Myocyte (in vitro differentiated cells): ENCODE data around the gene AUTS2. TPM values are rescaled to one million over a fixed set of nuclear protein-coding genes. Genes with fewer than 3 reads are reported as not detected.
A peak's percentile ranks its signal among the peaks of the same experiment; 100 is the strongest.

Source experiments
- DNase-seq: peaks from one replicate; pipeline ENCODE4 v3.0.0-alpha.2; 2012; ENCODE audit warnings: low read depth
- total RNA-seq: library from RNA; depleted of rRNA; stranded (reverse); fragments of >200 nt; gene quantifications from 2 replicates; pipeline ENCODE4 v1.2.3, GENCODE V29; 2014

AUTS2 gene
- total RNA-seq, 1 donor from 2014 or later, result 4.4 TPM

DNA sequence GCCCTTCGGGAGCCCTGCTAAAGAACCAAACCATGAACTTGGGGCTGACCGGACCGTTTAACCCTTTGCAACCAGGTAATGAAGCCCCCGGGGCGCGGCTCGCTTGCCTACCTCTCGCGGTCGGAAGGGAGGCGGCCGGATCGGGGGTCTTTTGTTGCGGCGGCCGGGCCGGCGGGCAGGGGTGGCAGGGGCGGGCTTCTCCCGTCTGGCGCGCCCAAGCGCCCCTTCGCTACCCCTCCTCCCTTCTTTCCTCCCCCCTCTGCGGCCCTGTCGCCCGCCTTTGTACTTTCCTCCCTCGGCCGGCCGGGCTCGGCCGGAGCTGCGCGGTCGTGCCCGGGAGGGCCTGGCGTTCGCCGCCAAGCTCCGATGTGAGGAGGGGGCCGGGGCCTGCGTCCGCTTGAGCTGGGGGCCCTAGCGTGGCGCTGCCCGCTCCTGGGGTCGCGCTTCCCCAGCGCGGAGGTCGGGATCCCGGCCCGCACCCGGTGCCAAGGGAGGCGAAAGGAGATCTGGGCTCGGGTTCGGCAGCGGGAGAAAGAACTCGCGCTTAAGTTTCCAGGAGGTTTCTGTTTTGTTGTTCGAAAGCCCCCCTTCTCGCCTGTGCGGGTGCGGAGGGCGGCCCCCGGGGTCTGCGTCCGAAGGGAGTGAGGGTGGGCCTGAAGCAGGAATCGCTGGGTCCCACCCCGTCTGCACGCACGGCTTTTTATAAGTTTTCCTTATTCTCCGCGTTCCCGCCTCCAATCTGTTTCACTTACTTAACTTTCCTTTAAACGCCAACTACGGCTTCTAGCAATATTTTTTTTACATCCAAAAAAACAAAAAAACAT, 1096.9 kb downstream of the AUTS2 start:
- DNase-seq, result peak; percentile 40

DNA sequence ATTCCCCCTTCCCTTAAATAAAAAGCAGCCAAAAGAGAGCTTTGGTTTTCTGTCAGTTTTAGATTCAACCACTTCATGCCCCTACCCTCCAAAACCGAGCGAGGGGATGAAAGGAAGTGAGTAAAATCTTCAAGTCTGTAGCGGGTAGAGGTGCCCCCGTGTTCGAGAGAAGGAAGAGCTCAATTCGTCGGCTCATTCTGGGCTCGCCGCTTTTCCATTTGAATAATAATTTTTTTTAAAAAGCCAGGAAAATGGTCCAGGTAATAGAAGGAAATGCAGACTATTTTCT, 1097.5 kb downstream of the AUTS2 start:
- DNase-seq, result no peak

DNA sequence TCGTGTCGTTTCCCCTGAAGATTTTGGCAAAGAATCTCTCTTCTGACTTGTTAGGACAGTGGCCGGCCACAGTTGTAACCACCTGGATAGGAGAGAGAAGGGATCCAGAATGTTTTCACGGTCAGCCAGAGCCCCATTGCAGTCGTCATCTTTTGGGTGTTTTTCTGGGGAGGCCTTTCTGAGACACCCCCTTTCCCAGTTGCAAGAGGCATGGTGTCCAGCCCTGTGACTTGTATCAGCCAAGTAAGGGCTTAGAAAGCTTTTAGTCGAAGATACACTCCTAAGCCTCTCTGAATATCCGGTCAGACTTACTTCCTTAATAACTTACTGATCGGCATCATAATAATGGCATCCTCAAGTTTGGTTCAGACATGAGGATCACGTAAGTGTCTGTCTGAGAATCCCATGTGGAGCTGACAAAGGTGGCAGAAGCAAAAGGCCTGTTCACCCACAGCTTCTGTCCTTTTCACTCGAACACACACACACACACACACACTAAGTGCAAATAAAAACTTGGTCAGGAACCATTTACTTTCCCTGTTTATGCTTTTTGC, 1098.0 kb downstream of the AUTS2 start:
- DNase-seq, result peak; percentile 21

DNA sequence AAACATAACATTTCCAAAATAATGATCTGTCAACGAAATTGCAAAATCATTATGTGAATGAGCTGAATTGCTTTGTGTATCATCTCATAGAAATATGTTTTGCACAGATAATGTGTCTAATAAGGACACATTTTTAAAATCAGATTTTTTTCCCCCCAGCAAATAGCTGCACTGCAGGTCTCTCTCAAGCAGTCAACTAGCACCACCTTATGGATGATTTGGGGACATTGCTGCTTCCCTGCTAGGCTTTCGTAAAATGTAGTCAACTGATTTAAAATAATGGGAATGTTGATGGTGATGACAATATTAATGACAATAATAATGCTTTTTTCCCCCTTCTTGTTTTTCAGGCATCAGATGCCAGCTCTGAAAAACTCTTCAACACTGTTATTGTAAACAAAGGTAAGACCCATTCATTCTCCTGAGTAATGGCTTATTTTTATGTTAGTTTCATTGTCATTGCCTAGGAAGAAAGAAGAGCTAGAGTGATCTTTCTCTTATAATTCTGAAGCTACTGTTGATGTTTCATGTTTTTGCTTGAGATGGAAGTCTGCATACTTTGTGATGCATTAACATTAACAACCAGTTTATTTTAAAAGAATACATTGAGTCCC, 1100.1 kb downstream of the AUTS2 start:
- peak; percentile 82 for DNase-seq

DNA sequence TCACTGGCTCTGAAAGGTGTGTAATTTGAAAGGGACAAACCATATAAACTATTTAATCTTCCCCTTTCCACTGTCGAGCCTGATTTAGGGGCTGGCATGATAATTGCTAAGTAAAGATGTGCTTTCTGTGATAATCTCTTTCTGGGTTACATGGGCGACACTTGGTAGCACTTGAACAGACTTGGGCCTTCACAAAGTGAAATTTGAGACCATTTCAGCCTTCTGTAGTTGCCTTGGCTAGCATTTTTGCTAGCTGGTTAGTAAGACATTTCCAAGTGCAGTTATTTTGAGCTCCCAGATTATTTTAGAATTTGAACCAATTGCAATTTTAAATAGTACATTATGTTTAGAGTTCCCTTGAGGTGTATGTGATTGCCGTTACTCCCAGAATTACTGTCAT, 1101.0 kb downstream of the AUTS2 start:
- DNase-seq, result peak; percentile 15

DNA sequence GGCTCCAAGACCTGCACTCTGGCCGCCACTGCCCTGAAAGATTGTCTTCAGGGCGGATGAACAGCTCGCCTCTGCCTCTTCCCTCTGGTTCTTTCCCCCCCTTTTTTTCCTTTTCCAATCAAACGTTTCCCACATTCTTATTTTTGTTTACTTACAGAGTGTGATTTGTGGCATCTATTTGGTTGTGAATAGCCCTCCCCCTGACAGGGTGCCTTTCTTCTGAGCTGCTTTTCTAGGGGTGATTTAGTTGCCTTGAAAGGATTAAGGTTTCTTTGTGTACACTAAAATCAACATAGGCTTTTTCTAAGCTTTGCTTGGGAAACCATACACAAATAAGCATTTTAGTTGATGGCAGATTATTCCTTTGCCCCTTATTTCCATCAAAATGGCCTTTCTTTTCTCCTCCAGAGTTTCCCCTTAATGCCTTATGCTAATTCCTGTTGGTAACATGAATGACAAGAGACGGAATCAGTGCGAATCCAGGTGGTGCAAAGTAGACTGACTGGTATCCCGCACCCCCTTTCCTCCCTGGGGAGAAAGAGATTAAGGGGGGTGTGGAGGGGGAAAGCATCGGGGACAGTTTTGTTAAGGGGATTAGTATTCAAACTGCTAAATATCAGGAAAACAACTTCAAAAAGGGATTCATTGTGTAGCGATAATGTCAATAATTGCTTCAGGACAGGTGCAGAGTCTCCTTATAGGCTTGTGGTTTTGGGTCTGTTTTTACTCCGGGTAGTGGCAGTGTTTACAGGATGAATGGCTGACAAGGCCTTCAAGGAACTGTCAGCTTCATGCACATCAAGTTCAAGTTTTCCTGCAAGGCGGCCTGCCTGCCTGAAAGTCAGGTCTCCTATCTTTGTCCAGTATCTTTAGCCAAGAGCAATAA, 1102.0 kb downstream of the AUTS2 start:
- DNase-seq, result no peak

DNA sequence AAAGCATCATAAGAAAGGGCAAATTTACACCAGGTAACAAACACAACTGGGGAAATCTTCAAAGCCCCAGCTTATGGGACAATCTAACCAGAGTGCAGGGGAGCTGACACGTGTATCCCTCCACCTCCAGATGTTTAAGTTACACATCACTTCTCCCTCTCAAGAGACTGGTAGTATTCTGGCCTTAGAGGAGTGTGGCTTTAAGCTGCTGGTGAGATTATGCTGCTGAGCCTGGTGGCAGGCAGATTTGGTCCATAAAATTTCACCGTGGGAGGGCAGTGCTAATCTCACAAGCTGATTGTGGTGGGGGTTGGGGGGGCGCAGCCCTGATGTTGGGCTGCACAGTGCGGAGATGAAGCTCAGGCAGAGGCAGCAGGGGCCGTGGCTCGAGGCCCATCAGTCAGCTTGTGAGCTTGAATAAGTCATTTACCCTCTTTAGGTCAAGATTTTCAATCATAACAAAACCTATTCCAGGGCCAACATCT, 1102.7 kb downstream of the AUTS2 start:
- DNase-seq, result no peak

DNA sequence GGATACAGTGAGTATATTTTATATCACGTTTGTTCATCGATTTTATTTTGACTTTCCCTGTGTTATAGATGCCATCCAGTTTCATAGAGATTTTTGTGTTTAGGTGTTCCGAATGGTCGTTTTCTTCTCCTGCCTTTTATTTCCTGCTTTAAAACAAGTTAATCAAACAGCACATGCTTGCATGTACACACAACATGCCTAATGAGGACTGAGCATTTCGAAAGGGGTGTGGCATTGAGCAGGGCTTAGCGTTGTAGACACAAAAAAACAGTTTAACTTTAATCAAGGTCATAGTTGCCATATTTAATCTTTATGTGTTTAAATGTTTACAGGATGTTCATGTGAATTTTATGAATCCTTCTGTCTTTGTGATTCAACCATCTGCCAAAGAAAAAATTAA, 1103.2 kb downstream of the AUTS2 start:
- no peak for DNase-seq

DNA sequence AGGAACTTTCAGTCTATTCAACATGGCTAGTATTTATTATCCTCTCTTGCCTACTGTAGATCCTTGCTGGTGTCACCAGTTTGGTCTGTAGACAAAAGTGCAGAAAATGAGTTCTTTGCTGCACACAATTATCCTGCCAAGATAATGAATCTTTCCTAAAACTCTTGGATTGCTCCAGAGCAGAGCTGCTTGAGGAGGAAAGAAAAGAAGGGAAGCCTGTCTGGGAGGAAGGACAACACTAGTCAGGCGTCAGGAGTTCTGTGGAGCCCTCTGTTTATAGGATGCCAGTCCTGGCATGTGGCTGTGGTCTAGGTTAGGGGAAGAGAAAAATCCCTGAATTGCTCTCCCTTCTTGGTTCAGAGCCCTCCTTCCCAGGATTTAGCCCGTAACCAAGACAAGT, 1103.7 kb downstream of the AUTS2 start:
- no peak for DNase-seq

DNA sequence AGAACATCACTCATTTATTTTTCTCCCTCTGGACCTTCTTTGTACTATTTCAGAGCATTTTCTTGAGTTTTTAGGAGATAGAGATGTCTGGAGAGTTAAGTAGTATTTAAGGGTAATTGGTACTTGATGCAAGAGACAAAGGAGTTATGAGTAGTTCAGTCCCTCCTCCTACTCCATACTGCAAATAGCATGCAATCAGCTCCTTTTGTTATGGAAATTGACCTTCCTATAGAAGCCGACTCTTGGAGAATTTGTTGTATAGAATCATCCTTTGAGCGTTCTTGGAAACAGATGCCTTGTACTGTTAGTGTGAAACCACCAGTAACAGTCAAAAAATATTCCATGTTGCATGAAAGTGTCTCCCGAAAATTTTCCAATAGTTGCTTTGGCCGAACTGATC, 1105.5 kb downstream of the AUTS2 start:
- no peak for DNase-seq

DNA sequence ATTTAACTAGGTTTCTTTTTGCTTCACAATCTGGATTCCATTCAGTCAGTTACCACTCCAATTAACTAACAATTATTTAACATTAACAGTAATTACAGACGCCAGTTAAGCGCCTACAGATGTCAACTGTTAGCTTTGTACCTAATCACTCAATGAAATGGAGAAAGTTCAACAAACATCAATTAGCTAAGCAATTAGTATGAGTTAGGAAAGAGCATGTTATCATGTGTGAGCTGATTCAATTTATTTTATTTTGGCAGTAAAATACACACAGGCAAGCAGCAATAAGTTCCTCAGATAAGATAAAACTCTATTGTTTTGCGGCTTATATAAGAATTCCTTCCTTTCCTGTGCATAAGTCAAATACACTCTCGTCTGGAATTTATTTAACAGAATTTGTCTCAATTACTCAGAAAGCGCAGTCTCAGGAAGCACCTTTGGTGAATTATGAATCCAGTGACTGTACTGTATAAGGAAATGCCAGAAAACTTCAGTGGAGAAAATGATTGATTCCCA, 1106.6 kb downstream of the AUTS2 start:
- no peak for DNase-seq

DNA sequence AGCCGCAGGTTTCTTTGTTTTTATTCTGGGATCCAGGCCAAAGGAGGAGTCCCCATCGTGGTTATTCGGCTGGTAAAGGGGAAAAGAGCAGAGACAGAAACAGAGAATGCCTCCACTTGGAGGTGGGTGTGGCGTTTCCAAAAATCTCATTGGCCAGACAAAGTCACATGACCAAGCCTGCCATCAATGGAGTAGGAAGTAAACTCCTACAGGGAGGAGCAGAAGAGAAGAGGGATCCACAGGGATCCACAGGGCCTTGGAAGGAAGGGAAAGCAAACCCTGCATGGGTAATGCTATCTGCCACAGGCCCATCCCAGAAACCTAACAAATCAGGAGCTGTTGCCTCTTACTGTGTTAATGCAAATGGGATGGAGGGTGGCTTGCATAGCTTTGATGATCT, 1107.9 kb downstream of the AUTS2 start:
- DNase-seq, result no peak

DNA sequence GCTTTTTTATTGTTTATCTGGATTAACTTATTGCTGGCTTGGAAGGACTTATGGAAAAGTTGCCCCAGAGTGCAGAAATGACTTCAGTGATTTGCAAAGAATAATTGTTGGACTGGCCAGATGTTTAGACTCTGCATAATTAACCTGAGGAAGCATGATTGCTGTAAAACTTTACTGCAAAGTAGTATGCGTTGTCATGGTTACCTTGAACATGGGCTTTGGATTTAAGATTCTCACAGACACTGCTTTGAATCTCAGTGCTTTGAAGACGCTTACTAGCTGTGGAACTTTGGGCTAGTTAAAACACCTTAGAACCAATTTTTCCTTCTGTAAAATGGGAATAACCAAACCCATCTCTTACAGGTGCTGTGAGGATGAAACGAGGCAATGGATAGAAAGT, 1108.4 kb downstream of the AUTS2 start:
- DNase-seq, result no peak

DNA sequence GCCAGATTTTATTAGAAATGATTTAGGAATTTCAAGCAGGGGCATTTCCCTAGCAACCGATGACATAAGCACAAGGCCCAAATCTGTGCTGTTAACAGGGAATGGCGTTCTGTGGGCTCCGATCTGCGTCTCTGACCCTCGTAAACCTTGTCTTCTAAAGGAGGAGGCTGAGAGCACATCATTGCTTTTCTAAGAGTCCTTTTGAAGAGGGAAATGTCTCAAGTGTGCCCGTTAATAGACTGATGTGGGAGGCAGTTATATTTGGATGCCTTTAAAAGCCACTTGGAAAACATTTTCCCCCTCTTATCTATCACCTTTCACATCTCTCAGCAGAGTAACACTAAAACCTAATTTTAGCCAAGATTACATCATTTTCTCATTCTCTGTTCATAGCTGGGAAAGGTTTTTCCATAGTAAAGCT, 1109.6 kb downstream of the AUTS2 start:
- DNase-seq, result no peak

DNA sequence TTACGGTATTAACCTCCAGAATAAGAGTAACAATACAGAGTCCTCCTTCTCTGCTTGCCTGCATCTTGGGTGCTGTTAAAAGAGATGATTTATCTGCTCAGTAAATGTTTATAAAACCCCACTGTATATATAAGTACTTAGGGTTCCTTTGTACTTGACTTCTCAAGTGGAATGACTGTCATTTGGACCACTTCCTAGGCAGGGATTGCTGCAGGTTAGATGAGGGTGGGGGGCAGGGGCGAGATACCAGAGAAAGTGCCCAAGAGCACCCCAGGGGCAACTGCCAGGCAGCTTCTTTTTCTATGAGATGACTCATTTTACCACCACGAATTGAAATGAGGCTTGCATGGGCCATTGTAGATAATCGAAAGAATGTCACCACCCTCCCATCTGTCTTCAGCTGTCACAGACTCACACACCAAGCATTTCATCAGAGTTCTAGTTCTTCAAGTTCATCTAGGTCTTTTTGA, 1111.8 kb downstream of the AUTS2 start:
- peak; percentile 95 for DNase-seq

DNA sequence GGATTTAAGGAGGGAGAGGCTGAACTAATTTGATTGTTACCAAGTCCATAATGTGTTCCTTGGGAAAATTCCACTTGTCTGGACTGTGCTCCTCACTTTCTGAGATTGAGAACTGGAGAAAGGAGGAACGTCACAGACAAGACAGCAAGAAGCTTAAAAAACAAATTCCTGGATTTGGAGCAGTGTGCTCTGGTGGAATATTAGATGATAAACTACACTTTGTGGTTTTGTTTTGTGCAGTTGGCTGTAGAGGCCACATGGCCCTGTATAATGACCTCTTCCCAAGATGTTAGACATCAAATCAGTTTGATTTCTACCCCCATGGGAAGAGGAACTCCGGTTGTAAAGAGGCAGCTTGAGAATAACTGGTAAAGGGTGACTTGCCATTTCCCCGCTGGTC, 1112.4 kb downstream of the AUTS2 start:
- no peak for DNase-seq

DNA sequence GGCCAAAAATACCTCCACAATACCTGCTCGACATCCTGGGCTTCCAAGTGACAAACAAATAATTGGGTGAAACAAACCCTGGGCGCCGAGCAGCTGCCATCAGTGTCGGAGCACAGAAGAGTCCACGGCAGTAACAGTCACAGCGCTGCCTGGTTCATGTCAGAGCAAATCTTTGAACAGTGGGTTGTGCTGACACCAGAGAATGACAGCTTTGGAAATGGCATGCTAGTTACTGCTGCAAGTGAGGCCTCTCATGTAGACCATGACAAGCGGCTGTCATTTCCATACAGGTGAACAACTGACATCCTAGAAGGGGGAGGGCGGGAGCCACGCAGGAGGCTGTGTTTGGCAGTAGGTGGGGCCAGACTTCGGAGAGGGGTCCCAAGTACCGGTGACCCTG, 1113.2 kb downstream of the AUTS2 start:
- no peak for DNase-seq

DNA sequence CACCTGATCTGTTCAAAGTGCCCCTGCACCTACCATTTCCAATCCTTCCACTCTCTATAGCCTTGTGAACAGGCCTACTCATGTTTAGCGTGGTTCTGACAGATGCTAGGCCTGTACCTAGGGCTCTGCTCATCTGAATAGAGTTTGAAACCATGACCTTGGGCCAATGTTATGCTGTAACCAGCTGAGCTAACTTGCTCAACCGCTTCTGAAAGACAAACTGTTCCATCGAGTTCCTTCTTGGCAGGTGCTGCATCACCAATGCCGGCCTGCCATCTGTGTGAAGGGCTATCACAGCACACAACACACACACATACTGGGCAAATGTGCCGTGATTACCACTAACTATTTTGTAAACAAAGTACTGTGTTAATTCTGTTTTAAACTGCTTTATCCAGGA, 1114.7 kb downstream of the AUTS2 start:
- DNase-seq, result peak; percentile 48

DNA sequence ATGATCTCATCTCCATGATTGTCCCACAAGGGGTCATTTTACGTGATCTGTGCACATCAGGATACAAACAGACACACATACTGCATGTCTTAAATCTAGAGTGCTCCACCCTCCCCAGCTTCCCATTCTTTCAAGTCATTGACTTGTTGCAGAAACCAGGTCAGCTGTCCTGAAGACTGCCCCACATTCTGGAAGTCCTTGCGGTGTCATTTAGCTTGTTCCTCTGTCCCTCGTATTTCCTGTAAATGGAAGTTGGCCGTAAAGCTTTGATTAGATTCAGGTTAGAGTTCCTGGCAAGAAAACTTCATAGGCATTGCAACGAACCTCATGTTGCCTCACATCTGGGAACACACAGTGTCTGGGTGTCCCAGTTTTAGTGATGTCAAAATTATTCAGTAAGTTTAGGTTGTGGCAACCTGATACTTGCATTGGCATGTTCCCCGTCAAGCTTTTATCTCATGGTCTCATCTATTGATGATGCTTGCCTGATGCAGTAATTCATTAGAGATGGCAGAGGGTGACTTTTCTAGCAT, 1116.3 kb downstream of the AUTS2 start:
- DNase-seq, result no peak

DNA sequence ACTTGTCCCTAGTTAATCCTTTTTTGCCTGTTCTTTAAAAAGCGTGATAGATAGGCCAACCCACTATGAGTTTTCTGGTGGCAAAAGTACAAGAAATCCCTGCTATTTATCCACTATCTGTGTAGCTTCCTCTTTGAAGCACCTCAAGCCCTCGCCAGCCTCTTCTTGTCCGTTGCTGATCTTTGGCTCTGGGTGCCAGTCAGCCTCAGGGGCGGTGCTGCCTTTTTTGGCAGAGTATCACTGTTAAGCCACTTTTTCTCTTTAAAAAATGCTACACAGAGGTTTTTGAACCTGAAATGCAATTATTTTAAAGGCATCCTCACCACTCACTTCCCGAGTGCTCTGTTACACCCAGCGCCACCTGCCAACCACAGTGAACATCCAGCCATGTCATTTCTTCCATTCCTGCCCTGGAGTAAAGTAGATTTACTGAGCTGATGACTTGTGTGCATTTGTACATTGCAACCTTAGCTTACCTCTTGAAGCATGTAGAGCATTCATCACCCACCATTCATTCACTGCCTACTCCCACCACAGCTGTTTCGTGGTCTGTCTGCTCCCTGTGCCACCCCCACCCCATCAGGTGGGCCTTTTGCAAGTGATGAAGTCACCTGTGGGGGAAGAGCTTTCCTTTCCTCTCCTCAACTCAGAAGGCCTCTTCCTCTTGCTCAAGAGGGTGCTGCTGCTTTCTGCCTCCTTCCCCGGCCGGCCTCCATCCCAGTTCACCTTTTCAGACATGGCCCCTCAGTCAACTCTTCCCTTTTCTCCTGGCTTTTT, 1119.5 kb downstream of the AUTS2 start:
- DNase-seq, result peak; percentile 48
